ENCODE measurements around the gene BANF1. TPM values are rescaled to one million over a fixed set of nuclear protein-coding genes. Genes with fewer than 3 reads are reported as not detected.

The BANF1 gene
- total and polyA plus RNA-seq, 10 of the 15 experiments (the other 5 are each of a cell fraction or from before 2014, with no cell fraction given), result 99.0 to 574 (median 297) TPM

DNA sequence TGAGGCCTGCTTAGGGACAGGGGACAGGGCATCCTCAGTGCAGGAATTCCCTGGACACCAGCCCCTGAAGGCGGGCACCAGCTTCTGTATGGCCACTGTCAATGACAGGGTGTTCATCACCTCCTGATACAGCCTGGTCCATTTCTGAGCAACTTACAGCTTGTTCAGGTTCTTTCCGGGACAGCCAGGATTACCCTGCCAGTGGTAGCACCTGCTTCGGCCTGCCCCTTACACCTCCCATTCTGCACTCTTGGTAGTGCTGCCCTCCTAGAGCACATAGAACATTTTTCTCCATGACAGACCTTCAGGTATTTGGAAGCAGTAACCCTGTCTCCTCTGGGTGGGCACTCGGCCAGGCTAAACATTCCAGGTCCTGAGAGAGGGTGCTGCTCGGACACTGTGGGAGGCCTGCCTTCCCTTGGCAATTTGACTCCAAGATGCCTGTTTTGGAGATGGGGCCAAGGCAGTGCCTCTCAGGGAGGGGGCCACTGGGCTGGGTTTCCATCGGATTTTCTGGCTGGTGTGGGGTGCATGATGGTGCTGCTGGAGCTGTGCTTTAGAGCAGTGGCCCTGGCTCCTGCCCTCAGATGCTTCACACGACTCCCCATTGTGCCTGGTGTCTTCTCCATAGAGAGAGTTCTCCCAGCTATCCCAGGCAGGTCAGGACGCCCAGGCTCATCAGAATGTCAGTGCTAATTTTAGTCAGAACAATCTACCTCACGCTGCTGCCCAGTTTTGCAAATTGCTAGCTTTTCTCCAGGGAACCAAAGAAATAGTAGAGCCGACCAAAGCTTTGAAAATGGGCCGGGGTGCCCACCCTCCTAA lies 45.5 kb downstream of the BANF1 start:
- ATAC-seq, result no peak
- FAIRE-seq, result no peak
- H3K79me2 ChIP-seq (ENCODE audit: control insufficient read depth, insufficient read depth, low read length), result peaks cover 7% of the 10 kb centered on the region
- in situ Hi-C loops (cut with MboI) (no loop called here), intact Hi-C loops (cut with micrococcal nuclease; ENCODE audit: unreplicated experiment) (no loop called here)
- H3K36me3 ChIP-seq (ENCODE audit: control insufficient read depth in 2 of 2, insufficient read depth in 2 of 2, low read length in 1 of 2), result no peaks in the 10 kb centered on the region
- ChIA-PET SMC1A (ENCODE audit: uncharacterized antibody, unreplicated experiment) (interaction anchor here (1.2 kb wide), 1 partner anchor 20 kb away, joined by 3 read pairs; no protein-coding TSS in a partner anchor), POLR2A (no interaction called here), RAD21 (ENCODE audit: unreplicated experiment) (no interaction called here), CTCF (interaction anchor here (1.1 to 5.0 kb wide), 6 partner anchors 10 to 238 kb away, joined by 3 to 43 read pairs (median 4); partner anchors contain the start of genes BANF1 and CATSPER1)
- no peaks in the 10 kb centered on the region for H4K20me1 ChIP-seq (ENCODE audit: control insufficient read depth, insufficient read depth)
- WGBS (ENCODE audit: insufficient coverage, insufficient replicate concordance, low lambda C conversion rate, missing lambda C conversion rate), result 46% methylated on average over 11 of the region's 11 CpGs
- H3K27ac ChIP-seq (ENCODE audit: control insufficient read depth, insufficient read depth), result no peak overlapping the region
- no peak for DNase-seq (ENCODE audit: low read depth, low spot score)
- no peak overlapping the region for H2AFZ ChIP-seq (ENCODE audit: control insufficient read depth, low read depth, low read length)
- H3K9ac ChIP-seq (ENCODE audit: control insufficient read depth, insufficient read depth, low read length), result no peak overlapping the region
- peaks cover 11% of the 10 kb centered on the region for H3K4me1 ChIP-seq (ENCODE audit: control insufficient read depth, insufficient read depth, low read length)
- no TSS peak for BruUV-seq (replicated peaks)
- no peak overlapping the region for H3K4me2 ChIP-seq (ENCODE audit: control insufficient read depth, insufficient read depth)
- no peaks in the 10 kb centered on the region for H3K27me3 ChIP-seq (replicated peaks in 1 of 2; ENCODE audit: control insufficient read depth in 2 of 2, insufficient read depth in 2 of 2, low read length in 1 of 2)
- H3K4me3 ChIP-seq, result no peak overlapping the region
- no peaks in the 10 kb centered on the region for H3K9me3 ChIP-seq (replicated peaks; ENCODE audit: control insufficient read depth, insufficient read depth, low read length)
- TF ChIP-seq, protein P1, sequence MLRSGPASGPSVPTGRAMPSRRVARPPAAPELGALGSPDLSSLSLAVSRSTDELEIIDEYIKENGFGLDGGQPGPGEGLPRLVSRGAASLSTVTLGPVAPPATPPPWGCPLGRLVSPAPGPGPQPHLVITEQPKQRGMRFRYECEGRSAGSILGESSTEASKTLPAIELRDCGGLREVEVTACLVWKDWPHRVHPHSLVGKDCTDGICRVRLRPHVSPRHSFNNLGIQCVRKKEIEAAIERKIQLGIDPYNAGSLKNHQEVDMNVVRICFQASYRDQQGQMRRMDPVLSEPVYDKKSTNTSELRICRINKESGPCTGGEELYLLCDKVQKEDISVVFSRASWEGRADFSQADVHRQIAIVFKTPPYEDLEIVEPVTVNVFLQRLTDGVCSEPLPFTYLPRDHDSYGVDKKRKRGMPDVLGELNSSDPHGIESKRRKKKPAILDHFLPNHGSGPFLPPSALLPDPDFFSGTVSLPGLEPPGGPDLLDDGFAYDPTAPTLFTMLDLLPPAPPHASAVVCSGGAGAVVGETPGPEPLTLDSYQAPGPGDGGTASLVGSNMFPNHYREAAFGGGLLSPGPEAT (IDR thresholded peaks at IDR 0.05; ENCODE audit: low read depth), result no peak
- no peak for TF ChIP-seq POLR2AphosphoS5 (IDR thresholded peaks at IDR 0.05; ENCODE audit: low read length)
- no peak for TF ChIP-seq POLR2AphosphoS2 (IDR thresholded peaks at IDR 0.05; ENCODE audit: low read depth, low read length)
- TF ChIP-seq, protein P2, sequence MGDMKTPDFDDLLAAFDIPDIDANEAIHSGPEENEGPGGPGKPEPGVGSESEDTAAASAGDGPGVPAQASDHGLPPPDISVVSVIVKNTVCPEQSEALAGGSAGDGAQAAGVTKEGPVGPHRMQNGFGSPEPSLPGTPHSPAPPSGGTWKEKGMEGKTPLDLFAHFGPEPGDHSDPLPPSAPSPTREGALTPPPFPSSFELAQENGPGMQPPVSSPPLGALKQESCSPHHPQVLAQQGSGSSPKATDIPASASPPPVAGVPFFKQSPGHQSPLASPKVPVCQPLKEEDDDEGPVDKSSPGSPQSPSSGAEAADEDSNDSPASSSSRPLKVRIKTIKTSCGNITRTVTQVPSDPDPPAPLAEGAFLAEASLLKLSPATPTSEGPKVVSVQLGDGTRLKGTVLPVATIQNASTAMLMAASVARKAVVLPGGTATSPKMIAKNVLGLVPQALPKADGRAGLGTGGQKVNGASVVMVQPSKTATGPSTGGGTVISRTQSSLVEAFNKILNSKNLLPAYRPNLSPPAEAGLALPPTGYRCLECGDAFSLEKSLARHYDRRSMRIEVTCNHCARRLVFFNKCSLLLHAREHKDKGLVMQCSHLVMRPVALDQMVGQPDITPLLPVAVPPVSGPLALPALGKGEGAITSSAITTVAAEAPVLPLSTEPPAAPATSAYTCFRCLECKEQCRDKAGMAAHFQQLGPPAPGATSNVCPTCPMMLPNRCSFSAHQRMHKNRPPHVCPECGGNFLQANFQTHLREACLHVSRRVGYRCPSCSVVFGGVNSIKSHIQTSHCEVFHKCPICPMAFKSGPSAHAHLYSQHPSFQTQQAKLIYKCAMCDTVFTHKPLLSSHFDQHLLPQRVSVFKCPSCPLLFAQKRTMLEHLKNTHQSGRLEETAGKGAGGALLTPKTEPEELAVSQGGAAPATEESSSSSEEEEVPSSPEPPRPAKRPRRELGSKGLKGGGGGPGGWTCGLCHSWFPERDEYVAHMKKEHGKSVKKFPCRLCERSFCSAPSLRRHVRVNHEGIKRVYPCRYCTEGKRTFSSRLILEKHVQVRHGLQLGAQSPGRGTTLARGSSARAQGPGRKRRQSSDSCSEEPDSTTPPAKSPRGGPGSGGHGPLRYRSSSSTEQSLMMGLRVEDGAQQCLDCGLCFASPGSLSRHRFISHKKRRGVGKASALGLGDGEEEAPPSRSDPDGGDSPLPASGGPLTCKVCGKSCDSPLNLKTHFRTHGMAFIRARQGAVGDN (IDR thresholded peaks at IDR 0.05), result no peak
- TF ChIP-seq, protein P3, sequence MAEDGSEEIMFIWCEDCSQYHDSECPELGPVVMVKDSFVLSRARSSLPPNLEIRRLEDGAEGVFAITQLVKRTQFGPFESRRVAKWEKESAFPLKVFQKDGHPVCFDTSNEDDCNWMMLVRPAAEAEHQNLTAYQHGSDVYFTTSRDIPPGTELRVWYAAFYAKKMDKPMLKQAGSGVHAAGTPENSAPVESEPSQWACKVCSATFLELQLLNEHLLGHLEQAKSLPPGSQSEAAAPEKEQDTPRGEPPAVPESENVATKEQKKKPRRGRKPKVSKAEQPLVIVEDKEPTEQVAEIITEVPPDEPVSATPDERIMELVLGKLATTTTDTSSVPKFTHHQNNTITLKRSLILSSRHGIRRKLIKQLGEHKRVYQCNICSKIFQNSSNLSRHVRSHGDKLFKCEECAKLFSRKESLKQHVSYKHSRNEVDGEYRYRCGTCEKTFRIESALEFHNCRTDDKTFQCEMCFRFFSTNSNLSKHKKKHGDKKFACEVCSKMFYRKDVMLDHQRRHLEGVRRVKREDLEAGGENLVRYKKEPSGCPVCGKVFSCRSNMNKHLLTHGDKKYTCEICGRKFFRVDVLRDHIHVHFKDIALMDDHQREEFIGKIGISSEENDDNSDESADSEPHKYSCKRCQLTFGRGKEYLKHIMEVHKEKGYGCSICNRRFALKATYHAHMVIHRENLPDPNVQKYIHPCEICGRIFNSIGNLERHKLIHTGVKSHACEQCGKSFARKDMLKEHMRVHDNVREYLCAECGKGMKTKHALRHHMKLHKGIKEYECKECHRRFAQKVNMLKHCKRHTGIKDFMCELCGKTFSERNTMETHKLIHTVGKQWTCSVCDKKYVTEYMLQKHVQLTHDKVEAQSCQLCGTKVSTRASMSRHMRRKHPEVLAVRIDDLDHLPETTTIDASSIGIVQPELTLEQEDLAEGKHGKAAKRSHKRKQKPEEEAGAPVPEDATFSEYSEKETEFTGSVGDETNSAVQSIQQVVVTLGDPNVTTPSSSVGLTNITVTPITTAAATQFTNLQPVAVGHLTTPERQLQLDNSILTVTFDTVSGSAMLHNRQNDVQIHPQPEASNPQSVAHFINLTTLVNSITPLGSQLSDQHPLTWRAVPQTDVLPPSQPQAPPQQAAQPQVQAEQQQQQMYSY (CRISPR knock-in tag; IDR thresholded peaks at IDR 0.05), result no peak
- TF ChIP-seq CHD4 (IDR thresholded peaks at IDR 0.05), result no peak
- TF ChIP-seq EED (IDR thresholded peaks at IDR 0.05; ENCODE audit: low read depth), result no peak
- TF ChIP-seq SMARCA5 (IDR thresholded peaks at IDR 0.05), result no peak
- TF ChIP-seq, protein P4, sequence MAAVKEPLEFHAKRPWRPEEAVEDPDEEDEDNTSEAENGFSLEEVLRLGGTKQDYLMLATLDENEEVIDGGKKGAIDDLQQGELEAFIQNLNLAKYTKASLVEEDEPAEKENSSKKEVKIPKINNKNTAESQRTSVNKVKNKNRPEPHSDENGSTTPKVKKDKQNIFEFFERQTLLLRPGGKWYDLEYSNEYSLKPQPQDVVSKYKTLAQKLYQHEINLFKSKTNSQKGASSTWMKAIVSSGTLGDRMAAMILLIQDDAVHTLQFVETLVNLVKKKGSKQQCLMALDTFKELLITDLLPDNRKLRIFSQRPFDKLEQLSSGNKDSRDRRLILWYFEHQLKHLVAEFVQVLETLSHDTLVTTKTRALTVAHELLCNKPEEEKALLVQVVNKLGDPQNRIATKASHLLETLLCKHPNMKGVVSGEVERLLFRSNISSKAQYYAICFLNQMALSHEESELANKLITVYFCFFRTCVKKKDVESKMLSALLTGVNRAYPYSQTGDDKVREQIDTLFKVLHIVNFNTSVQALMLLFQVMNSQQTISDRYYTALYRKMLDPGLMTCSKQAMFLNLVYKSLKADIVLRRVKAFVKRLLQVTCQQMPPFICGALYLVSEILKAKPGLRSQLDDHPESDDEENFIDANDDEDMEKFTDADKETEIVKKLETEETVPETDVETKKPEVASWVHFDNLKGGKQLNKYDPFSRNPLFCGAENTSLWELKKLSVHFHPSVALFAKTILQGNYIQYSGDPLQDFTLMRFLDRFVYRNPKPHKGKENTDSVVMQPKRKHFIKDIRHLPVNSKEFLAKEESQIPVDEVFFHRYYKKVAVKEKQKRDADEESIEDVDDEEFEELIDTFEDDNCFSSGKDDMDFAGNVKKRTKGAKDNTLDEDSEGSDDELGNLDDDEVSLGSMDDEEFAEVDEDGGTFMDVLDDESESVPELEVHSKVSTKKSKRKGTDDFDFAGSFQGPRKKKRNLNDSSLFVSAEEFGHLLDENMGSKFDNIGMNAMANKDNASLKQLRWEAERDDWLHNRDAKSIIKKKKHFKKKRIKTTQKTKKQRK (IDR thresholded peaks at IDR 0.05; ENCODE audit: low read depth, low read length), result no peak
- no peak for TF ChIP-seq ZNF274 (IDR thresholded peaks at IDR 0.05; ENCODE audit: insufficient read depth, insufficient read length)
